GM21529 (cell line): ENCODE data around the gene TBC1D21.

Experiments
- ATAC-seq: cut with Tn5 transposase; IDR thresholded peaks from one replicate; pipeline ENCODE4 v1.9.1; 2021; ENCODE audit not compliant: unreplicated experiment

Gene TBC1D21, protein sequence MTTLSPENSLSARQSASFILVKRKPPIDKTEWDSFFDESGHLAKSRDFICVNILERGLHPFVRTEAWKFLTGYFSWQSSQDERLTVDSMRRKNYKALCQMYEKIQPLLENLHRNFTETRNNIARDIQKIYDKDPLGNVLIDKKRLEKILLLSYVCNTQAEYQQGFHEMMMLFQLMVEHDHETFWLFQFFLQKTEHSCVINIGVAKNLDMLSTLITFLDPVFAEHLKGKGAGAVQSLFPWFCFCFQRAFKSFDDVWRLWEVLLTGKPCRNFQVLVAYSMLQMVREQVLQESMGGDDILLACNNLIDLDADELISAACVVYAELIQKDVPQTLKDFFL

DNA sequence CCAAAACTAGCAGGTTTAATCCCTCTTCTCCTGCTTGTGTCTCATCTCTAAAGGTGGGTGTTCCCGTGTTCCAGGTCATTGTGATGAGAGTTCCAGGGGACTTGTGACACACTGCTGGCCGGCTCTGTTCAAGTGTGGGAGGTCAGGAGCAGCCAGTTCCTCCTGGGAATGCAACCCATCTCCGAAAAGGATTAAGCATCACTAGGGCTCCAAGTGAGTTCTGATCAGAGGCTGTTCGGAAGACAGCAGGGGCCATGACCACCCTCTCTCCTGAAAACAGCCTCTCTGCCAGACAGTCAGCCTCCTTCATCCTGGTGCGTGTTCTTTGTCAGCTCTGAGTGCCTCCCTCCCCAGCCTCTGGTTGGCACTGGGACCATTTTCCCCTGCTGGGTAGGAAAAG, at the start of gene TBC1D21:
Gene TBC1D21 (plus strand): TSS at position 109 of the 400 bp plus-strand sequence. CDS start 146 bp downstream, at position 255.
- ATAC-seq = no peak

DNA sequence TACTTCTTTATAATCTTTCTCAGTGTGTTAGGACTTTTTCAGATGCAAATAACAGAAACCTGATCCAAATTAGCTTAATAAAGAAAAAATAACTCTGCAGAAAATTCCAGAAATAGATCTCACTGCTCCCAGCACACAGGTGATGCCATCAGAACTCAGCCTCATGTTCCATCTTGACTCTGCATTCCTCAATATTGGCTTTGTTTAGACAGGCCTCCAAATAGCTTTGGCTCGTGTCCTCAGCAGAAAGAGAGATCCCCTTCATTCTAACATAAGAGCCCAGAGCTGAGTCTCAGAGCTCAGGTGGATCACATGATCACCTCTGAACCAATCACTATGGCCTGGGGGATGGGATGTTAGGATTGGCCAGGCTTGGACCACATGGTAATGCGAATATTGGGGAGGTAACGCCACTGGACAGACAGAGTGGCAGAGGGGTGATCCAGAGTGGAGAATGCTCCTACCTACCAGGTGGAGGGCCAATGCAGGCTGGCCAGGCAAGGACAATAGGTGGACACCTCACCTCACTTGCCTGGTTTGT, 46.6 kb upstream of the TBC1D21 start:
- ATAC-seq = no peak

DNA sequence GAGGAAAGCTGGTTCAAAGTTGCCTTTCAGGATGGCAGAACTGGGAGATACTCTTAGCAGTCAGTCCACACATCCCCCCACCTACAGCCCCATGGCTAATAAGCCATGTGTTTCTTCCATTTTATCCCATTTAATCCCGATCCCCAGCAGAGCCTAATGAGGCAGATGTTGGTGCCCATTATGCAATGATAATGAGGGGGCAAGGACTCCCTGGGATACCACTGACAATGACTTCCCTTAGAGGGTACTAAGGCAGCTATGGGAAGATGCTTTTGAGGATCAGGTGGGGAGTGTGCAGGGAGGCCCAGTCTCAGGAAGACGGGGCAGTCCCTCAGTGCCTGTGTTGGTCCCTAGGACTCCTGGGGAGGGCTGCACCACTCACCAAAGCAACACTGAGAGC, 43.8 kb upstream of the TBC1D21 start:
- ATAC-seq = no peak

DNA sequence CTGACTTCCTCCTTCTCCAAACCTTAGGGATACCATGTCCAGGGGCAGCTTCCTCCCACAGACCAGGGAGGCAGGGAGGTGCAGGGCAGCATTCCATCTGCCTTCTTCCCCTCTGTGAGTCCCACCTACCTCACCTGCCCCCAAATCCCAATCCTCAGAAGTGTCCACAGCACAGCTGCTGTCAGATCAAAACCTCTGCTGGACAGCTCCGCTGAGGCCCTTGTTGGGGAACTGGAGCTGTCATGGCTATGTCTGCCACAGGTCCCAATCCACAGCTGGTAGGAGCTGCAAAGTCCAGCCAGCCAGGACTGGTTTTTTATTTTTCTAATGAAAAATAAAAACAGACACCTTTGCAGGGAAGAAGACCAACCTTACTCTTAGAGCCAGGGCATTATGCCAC, 40.7 kb upstream of the TBC1D21 start:
- ATAC-seq = no peak

DNA sequence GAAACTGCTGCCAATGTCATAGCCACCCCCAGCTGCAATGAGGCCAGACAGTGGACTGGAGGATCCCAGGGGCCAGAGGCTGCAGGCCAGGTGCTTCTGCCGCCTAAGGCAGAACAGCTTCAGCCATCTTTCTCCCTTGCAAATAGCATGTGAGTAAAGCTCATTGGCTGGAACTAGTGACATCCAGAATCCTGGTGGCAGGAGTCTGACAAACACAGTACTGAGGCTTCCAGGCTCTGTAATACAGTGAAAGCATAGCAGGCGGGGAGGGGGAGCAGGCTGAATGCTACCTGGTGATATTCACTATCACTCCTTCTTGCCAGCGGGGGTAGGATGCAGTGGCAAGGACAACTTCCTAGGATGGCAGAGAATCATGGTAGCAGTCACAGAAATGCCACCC, 36.5 kb upstream of the TBC1D21 start:
- no peak for ATAC-seq

DNA sequence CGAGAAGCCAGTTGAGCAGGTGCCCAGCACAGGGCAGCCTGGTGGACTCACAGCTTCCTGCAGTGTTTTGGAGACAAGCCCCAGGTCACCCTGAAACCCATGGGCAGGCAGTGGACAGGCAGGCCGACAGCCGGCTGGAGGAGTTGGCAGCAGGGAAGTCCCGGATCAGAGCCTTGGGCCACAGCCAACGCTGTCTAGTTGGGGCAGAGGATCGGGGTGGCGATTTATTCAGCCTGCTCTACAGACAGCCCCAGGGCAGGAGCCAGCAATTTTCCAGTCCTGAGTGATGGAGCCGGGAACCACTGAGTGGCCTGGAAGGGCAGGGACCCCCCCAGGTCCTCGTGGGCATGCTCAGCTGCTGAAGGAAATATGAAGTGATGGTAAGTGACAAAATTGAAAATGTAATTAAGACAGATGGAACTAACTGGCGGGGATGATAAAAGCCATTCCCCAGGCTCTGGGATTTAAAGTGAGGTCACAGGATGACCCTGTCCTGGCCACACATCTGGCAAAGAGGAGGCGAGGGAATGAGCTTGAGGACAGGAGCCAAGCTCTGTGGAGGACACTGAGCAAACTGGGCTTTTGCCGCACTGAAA, 34.4 kb upstream of the TBC1D21 start:
- no peak for ATAC-seq

DNA sequence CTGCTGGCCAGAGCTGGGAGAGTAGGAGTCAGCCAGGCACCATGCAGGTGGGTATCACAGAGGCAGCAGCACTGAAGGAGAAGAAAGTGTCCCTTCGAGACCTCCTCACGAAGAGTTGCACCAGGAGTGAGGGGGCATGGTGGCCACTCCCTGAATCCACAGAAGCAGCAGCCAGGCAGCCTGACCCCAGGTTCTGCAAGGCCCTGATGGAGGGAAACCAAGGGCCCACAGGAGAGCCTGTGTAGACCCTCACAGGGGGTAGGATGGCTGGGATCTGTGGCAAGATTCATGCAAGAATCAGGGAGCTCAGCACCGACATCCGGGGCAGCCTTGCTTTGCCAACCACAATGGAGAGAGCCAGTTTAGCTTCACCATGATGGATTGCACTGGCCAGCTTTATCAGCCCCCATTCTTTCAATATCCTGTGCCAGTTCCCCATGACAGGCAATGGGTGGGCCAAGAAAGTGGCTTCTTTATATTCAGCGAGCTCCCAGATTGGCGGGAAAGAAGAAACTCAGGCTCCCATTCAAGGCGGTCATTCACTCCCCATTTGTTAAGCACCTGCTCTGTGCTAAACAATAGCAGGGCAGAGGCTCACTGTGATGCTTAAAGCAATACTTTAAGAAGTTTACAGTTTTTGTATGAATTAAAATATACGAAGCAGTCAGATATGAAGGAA, 33.5 kb upstream of the TBC1D21 start:
- ATAC-seq = no peak

DNA sequence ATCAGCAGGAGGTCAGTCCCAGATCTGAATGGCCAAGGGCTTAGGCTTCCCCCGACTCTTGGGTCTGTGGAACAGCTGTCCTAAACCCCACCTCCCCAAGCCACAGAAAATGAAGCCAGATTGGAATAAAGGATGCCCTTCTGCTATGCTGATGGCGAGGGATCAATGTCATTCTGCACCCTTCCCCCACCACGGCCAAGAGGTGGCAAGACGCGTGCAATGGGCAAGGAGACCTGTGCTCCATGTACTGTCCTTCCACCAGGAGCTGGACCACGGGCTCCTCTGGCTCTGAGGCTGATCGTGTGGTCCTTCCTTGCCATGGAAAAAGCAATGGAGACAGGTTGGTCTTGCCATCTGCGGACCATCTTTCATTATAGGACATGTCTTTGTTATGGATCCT, 32.6 kb upstream of the TBC1D21 start:
- no peak for ATAC-seq

DNA sequence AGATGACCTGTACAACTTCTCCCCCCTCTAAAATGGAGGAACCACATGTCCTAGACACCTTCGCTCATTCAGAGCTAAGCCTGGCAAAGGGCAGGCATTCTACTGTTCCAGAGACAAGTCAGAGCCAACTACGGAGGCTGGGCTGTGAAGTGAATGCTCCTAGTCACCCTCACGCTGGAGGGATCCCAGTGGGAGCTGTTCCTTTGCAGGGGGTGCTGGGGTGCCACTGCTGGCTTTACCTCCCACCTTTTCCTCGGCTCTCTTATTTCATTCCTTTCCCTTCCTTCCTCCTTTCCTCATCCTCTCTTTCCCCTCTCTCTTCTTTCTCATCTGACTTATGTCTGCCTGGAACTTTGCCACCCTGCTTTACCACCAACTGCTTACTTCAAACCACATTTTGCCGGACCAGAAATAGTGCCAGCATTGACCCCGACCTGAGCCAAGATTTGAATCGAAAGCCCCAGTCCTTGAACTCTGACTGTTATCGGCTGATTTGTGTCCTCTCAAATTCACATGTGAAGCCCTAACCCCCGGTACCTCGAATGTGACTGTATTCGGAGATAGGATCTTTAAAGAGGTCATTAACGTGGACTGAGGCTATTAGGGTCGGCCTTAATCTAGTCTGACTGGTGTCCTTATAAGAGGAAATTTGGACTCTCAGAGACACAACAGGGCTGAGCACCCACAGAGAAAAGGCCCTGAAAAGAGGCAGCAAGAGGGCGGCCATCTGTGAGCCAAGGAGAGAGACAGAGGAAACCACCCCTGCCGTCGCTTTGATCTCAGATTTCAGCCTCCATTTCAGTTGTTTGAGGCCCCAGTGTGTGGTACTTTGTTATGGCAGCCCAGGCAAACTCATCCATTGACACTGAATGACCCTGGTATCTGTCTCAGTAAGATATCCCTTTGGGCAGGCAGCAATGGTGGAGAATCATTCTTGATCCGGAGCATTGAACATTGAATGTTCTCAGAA, 31.3 kb upstream of the TBC1D21 start:
- no peak for ATAC-seq

DNA sequence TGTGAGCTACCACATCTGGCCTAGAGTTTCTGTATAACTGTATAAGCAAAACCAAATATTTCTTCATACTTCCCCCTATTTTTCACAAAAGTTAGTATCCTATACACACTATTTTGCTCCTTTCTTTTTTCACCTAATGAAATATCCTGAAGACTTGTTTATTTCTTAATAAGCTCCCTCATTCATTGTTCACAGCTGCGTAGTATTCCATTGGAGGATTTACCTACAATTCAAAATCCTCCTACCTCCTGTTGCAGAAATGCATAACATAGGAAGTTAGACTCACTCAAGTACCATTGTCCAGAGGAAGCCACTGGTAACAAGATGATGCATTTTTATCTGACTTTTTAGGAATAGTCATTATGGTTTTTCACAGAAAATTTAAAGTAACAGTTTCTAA, 29.6 kb upstream of the TBC1D21 start:
- ATAC-seq = no peak

DNA sequence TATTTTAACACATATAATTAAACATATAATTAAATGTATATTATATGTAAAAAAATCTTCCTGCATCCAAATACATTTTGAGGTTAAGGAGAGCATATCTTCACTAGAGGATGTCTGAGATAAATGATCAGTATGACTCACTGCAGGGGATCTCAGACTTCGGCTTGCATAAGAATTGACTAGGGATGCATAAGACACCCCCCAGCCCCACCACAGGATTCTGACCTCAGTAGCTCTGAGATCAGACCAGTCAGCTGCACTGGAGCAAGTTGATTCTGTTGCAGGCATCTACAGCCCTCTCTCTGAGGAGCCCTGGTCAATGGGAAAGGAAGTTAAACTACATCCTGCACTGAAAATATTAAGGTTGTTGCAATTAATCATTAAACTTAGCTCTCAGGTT, 29.0 kb upstream of the TBC1D21 start:
- ATAC-seq = no peak

DNA sequence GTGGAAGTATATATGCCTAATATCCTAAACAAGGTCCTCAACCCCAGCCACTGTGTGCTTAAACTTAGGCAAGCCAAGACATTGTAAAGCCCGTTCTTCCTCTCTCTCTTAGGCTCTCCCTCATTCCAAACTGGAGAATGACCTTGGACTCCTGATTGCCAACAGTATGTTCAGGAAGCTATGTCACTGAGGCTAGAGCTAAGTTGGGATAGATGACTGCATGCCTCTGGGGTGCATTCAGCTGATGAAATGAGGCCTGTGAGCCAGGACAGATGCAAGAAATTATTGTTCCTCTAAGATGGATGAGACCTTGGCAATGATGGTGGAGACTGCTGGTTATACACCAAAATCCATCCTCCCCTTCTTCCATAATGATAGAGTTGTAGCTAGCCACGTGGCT, 27.9 kb upstream of the TBC1D21 start:
- ATAC-seq = no peak

DNA sequence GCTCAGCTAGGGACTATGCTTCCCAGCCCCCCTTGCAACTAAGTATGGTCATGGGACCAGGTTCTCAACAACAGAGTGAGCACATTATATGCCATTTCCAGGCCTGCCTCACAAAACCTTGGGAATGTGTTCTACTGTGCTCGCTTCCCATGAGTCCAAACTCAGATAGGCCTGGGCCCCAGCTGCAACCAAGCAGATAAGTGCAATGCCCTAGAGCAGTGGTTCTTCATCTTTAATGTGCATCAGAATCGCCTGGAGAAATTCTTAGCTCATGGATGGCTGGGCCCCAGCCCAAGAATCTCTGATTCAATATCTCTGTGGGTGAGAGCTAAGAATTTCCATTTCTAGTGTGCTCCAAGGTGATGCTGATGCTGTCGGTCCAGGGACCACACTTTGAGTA, 27.5 kb upstream of the TBC1D21 start:
- ATAC-seq = no peak

DNA sequence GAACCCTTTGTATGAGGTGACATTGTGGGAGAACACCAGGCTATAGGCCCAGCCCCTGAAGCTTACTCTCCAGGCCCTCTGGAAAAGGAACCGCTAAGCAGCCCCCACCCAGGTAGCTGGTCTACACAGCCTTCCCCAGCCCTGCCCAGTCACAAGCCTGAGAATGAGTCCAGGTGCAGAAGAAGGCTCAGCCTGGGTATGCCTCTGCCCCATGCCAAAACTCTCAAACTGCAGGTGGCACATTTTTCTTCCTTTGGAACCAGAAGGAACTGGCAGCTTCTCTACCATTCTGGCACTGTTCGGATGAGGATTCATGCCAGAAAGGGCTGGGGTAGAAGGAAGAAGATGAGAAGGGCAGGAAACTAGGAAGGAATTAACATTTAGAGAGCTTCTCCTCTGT, 23.7 kb upstream of the TBC1D21 start:
- no peak for ATAC-seq

DNA sequence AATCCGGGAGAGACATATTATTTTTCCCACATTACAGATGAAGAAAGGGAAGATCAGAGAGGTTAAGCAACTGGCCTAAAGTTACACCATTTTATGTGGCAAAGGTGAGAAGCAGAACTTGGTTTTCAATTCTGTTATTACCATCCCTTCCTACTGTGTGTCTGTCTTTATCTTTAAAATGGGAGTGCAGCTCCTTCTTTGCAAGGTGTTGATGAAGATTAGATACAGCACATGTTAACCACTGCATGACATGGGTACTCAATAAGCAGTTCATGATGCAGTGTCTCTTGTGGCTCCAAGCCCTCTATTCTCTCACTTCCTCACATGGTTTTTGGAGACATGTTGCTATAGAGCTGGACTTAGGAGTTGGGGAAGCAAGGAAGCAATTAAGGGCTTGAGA, 23.1 kb upstream of the TBC1D21 start:
- ATAC-seq = no peak

DNA sequence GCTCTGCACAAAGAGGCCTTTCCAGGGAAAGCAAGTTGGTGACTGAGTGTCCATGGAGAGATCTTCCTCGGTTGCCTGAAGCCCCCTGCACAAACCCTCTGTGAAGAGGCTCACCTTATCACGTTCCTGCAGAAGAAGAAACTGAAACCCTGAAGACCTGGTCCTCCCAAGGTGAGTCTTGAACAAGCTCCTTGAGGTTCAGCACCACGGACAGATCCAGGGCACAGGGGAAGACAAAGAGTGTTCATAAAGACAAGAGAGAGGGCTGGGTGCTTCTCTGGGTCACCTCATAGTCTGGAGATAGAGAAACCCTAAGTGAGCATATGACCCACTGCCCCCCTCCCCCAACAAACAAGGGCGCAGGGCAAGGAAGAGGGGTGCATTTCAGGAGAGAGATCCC, 21.7 kb upstream of the TBC1D21 start:
- ATAC-seq = no peak

DNA sequence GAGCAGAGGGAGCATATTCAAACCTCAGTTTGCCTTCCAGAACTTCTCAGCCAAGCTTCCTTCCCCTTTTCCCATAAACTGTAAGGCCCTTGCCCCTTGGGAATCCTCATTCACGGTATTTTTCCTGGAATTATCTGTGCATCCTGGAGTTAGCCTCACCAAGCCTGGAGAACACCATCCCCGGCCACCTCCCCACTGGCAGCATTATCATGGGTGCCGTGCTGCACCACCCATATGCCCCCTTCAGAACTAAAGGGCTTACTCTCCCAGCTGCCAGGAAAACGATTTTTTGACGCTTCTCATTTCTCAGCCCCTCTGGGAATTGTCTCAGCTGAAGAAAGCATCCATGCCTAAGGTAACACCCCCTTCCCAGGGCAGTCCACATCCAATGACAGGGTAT, 20.9 kb upstream of the TBC1D21 start:
- ATAC-seq = no peak

DNA sequence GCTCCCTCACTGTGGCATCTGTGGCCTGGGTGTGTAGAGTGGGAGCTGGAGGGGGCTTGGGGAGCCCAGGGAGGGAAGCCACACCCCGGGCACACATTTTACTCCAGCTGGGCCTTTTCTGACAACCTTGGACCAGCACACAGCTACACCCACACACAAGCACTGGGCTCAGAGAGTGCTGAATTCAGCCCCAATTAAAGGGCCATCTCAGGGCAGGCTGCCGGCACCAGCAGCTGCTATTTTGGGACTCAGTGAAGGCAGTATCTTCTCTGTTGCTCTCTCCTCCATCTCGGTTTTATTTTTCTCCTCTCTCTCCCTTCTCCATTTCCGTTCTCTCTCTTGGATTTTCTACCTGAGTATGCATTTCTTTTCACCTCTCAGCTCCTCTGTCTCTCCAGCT, 19.1 kb upstream of the TBC1D21 start:
- ATAC-seq = no peak

DNA sequence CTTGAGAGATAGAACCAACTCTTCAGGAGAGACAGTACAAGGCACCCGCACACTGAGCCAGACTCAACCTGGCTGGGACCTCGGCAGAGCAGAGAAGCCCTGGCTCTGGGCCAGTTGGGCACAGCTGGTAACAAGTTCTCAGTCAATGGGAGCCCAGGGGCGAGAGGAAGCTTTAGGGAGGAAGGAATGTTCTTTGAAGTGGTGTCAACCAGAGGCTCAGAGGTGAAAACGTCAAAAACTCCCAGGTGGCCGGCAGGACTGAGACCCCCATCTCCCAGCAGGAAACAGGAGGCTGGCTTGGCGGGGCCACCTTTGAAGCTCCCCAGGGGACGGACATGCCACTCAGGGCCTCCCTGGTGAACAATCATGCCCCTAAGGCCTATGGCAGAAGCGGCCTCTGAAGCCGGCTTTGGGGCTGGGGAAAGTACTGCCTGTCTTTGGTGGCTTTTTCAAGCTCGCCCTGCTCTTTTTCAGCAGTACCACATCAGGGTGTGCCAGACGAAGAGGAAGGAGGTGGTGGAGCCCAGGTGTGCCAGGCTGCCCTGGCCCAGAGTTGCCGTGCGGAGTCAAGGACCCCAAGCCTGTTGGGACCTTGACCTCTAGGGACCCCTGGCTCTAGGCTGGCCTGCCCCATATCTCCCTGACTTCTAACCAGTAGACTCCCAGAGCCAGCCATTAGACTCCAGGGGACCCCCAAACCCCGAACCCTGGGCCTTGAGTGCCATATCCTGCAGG, 16.7 kb upstream of the TBC1D21 start:
- ATAC-seq = no peak

DNA sequence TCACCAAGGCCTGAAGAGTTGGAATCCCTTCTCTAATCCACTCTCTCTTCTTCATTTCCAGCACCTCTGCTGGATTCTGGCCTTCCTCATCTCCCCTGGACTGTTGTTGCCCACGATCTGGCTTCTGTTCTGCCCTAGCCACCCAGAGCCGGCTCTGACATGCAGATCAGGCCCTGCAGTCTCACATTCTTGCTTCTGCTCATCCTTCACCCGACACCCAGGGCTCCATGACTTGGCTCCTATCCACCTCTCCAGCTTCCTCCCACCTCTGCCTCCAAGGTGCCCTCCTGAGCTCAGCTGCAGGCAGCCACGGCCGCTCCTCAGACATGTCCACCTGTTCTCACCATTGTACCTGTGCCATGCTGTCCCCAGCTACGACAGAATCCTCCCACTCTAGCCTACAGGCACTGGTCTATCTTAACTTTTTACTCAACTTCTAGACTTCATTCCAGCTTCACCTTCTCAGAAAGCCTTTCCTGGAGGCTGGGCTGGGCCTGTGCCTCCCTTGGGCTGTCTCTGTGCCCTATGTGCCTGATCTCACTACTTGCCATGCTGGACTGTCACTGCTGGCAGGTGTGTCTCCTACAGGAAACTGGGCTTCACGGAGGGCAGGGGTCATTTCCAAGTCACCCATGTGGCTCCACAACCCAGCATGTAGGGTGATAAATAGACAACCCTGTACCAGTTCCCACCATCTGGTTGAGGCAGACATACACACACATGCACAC, 16.0 kb upstream of the TBC1D21 start:
- no peak for ATAC-seq
